Epithelial cell of proximal tubule (primary cell): ENCODE results near the gene CGNL1. TPM values are rescaled to one million over a fixed set of nuclear protein-coding genes. Genes with fewer than 3 reads are reported as not detected.

Source experiments
- DNase-seq: peaks from one replicate; pipeline ENCODE4 v3.0.0-alpha.2; 2011; ENCODE audit warnings: low read depth
- H3K4me3 ChIP-seq: 2 replicates; pipeline ENCODE4 v1.5.1; 2011; ENCODE audit warnings: low read depth, mild to moderate bottlenecking, low read length
- CTCF ChIP-seq: conservative IDR thresholded peaks from 2 replicates; pipeline ENCODE4 v1.5.1; 2012; ENCODE audit warnings: low read depth, mild to moderate bottlenecking, low read length
- total RNA-seq: library from RNA; depleted of rRNA; stranded (reverse); fragments of >200 nt; gene quantifications from 2 replicates; pipeline ENCODE4 v1.2.3, GENCODE V29; 2015

Gene CGNL1
- total RNA-seq, 1 donor from 2014 or later, result 3.2 TPM

- no peak for DNase-seq
- no peak overlapping the region for H3K4me3 ChIP-seq
- TF ChIP-seq CTCF, result no peak
Measured at GRCh38 chr15:57403566-57404325, 27.4 kb downstream of the CGNL1 start.

- no peak for DNase-seq
- H3K4me3 ChIP-seq, result no peak overlapping the region
- no peak for TF ChIP-seq CTCF
Measured at GRCh38 chr15:57405133-57405532, 28.8 kb downstream of the CGNL1 start.

DNA sequence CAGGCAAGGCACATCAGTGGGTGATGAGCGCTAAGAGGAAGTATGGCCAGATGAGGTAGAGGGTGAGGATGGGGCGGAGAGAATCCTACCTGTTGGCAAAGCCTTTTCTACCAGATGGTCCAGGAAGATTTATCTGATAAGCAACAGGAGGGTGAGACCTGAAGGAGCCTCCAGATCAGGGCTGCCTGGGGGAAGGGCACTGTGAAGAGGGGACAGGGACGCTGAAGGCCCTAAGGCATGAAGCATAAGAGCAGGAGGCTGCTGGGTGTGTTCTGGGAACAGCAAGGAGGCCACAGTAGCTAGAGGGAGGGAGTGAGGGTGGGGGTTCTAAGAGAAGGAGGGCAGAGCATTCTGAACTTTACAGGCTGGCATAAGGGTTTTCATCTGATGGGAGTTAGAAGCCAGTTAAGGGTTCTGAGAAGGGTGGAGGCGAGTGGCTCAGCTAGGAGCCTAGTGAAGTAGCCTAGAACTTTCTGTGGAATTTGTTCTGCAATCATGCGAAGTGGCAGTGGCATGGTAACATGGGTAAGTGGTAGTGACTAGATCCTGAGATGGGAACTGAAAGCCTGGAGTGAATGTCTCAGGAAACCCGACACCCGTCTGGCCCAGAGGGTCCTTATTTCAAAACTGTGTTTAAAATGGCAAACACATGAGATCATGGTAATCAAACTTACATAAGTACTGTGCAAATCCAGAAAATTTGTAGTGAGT is 29.9 kb downstream of the CGNL1 start:
- no peak for TF ChIP-seq CTCF
- DNase-seq, result no peak
- no peak overlapping the region for H3K4me3 ChIP-seq

DNA sequence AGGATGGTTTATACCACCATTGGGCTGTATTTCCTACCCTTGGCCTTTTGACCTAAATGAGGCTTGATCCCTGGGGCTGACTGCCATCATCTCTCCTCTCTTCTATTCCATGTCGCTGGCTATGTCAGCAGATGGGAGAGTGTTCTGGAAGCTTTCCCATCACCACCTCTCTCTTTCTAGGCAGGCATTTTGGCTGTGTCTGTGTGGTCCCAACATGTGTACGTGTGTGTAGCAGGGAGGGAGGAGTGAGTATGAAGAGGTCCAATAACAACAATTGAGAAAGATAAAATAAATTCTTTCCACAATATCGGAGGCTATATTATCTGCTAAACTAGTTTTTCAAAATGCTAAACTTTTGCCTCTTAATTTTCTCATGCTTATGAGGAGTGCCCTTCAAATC is 34.1 kb downstream of the CGNL1 start:
- no peak for DNase-seq
- no peak overlapping the region for H3K4me3 ChIP-seq
- no peak for TF ChIP-seq CTCF

DNA sequence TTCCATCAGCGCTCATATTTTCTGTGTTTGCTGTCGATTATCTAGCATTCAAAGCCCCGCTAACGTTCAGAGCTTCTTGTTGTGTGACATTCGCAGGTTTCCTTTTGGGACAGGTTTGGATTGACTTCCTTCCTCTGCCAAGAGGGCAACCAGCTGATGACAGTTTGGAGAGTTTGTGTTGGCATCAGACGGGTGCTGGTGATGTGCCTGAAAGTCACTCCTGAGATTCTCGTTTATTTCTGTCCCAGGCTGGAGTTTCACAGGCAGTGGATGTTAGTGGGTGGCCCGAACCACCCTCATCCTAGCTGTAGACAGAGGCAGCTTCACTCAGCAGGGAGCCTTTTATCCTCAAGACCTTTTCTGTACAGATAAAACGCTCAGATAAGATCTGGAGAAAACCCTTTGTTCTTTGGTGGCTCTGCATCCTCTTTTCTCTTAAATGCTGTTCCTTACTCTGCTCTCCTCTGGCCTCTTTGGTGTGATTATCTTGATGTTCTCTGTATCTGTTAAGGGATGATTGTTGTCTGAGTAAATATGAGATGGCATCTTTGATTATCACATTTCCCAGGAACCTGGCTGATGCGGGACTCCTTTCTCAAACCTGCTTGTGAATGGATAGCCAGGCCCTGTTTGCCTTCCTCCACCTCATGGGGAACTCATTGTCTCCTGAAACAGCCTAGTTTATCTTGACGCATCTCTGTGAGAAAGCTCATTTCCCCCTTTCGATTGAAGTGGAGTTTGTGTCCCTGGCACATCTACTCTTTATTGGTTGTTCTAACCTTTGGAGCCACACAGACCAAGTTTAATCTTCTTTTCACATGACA is 35.9 kb downstream of the CGNL1 start:
- no peak for DNase-seq
- H3K4me3 ChIP-seq, result no peak overlapping the region
- TF ChIP-seq CTCF, result no peak

DNA sequence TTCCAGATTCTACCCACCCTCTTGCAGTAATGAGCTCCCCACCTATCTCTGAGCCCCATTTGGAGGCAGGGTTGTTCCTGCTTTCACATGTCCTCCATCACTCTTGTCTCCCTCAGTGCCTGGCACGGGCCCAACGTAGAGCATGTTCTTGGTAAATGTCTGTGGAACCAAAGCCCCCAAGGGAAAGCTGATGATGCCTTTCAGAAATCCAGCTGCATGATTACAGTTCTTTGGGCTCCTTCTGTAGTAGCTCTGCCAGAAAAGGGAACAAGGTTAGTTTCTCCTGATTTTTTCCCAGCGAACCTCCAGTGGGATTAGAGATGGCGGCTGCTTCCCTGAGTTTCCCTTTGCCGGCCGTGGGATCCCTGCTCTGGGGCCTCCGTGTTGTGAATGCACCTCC is 39.3 kb downstream of the CGNL1 start:
- no peak for DNase-seq
- no peak for TF ChIP-seq CTCF
- H3K4me3 ChIP-seq, result no peak overlapping the region
